ENCODE data around the gene OR4K15.
"Not testable (repeated sequence)": the region's sequence is repeated elsewhere in the genome, so short reads cannot be mapped to it uniquely, and the experiment has no call there.

Gene OR4K15, protein sequence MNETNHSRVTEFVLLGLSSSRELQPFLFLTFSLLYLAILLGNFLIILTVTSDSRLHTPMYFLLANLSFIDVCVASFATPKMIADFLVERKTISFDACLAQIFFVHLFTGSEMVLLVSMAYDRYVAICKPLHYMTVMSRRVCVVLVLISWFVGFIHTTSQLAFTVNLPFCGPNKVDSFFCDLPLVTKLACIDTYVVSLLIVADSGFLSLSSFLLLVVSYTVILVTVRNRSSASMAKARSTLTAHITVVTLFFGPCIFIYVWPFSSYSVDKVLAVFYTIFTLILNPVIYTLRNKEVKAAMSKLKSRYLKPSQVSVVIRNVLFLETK

DNA sequence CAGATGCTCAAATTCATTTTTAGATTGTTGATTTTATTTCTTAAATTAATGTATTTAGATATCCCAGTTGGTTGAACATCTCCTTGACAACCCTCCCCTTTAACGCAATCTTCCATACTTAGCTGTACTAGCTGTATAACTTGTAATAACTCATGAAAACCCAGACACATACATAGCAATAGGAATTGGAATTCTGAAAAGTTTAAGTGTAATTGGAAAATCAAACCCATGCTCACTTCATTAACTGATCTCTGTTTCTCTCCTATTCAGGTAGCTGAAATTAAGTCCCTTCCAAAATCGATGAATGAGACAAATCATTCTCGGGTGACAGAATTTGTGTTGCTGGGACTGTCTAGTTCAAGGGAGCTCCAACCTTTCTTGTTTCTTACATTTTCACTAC, at the start of gene OR4K15:
Gene OR4K15 (plus strand): TSS at position 301 of the 400 bp plus-strand sequence. CDS start 0 bp downstream, at position 301.
- no peak for DNase-seq

DNA sequence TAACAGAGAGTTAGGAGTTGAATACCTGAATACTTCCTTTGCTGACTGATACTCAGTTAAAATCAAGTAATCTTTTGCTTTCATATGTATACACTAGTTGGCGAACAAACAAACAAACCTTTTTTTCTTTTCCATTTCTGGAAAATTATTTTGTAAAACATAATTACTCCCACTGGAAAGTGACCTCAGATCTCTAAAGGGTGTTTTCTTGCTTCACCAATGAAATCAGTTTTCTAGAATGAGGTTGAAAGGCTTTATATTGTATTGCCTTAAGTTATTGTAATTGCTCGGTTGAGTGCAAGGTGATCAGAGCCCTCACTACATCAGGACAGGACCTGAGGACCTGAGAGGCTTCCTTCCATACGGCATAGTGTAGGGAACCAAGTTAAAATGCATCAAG, 44.8 kb upstream of the OR4K15 start, which contains the start of gene OR4K1:
Gene OR4K1 (plus strand): TSS at position 301 of the 400 bp plus-strand sequence. CDS start 4,750 bp downstream, outside the sequence.
- no peak for DNase-seq

DNA sequence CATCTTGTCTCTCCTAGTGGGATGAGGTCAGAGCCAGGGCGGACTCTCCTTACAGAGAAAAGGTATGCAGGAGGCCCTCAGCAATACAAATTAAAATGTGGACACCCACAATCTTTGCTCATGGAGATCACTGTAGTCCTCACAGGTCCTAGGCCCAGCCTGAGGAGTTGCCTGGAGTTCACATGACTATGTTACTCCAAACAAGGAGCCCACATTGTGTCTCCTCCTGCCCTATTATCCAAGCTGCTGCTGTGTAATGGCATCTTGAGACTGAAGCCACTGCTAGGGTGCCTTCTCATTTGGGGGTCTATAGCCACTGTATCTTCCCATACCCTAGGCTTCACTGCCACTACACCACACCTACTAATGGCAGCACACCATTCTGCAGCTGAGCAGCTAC, 33.7 kb upstream of the OR4K15 start:
- no peak for DNase-seq

DNA sequence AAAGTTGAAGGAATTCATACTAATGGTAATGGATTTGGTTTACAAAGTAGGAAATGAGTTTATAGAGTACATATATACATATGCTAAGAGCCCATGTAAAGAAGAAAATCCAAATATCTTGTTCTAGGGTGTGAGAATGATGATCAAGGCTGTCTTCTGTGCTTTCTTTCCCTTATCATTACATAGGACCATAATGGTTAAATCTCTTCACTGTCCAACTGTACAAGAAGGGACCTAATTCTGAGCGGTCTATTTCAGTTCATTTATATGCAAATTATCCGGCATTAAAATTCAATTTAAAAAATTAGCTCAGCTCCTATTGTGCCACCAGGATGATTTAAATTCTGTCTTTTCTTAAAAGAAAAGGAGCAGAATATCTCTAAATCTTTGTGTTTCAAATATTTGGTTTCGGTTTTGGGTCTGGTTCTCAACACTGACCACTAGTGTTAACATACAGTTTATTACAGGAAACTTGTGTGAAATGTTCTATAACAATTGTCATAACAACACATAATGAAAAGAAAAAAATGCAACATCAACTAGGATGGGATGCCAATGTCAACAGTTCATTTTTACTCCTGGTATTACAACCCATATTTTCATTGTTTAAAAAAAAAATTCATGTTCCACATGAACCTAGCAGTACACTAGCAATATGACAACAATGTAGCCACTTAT, 27.8 kb upstream of the OR4K15 start:
- peak; percentile 4 for DNase-seq

DNA sequence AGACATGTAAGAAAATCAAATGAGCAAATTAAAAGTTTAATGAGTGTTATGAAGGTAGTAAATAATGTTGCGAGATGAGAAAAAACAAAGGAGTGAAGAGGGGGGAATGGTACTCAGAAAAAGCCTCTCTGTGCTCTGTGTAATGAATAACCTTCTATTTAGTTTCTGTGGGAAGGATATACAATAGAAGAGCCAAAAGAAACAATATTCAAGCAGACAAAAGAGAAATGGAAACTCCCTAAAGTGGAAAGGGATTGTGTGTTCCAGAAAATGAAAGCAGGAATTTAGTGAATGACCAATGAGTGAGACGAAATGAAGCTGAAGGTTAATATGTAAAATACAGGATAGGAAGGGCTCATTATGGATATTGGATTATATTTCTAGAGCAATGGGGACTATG, 26.2 kb upstream of the OR4K15 start:
- no peak for DNase-seq

DNA sequence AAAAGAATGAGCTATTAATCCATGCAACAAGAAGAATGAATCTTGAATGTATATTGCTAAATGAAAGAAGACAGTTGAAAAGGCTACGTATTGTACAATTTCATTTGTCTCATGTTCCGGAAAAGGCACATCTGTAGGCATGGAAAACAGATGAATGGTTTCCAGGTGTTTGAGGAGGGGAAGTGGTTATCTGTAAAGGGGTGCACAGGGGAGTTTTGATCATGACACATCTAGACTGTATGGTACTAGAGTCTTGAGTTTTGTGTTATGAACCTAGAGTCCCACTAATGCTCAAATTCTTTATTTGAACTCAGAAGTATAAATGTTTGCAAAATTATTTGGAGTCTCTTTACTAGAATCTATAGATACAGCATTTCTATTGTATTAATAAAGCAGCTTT, 5.7 kb upstream of the OR4K15 start:
- DNase-seq, result not testable (repeated sequence)

DNA sequence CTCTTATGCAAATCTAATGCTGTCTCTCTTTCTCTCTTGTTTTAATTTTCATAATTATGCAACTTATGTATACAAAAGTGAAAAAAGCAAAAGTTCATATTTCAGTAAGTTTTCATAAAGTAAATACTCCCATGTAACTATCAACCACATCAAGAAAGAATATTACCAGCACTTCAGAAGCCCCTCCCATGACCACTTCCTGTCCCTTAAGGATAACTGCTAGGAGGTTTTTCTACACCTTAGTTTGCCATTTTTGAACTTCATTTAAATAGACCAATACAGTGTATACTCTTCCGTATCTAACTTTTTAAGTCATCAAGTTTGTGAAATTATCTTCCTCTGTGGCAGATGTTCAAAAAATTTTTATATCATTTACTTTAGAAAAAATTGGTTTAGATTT, 547 bp upstream of the OR4K15 start:
- DNase-seq, result peak; percentile 65

DNA sequence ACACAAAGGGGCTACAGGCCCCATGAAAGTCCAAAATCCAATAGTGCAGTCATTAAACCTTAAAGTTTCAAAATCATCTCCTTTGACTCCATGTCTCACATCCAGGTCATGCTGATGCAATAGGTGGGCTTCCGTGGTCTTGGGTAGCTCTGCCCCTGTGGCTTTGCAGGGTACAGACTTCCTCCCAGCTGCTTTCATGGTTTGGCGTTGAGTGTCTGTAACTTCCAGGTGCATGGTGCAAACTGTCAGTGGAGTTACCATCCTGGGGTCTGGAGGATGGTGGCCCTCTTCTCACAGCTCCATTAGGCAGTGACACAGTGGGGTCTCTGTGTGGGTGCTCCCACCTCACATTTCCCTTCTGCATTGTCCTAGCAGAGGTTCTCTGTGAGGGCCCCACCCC, 18.0 kb downstream of the OR4K15 start:
- no peak for DNase-seq

DNA sequence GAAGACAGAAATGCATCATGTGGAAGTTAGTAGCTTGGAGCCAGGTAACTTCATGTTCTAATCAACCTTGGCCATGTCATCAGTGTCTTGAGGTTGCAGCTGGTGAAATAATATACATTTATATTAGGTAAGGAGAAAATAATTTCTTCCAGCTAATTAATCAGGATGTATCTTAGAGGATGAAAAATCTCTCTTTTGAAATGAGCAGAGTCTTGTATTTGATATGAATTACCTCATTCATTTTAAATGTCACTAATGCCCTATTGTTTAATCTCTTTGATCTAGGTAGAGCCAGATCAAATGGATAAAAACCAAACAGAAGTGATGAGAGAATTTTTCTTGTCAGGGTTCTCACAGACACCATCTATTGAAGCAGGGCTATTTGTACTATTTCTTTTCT, 26.5 kb downstream of the OR4K15 start, which contains the start of gene OR4Q2:
Gene OR4Q2 (plus strand): TSS at position 301 of the 400 bp plus-strand sequence.
- DNase-seq, result no peak

DNA sequence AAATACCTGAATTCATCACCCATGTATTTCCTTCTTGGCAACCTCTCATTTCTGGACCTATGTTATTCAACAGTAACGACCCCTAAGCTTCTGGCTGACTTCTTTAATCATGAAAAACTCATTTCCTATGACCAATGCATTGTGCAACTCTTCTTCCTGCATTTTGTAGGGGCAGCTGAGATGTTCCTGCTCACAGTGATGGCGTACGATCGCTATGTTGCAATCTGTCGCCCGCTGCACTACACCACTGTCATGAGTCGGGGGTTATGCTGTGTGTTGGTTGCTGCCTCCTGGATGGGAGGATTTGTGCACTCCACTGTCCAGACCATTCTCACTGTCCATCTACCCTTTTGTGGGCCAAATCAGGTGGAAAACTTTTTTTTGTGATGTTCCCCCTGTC, 26.9 kb downstream of the OR4K15 start:
- DNase-seq, result no peak

DNA sequence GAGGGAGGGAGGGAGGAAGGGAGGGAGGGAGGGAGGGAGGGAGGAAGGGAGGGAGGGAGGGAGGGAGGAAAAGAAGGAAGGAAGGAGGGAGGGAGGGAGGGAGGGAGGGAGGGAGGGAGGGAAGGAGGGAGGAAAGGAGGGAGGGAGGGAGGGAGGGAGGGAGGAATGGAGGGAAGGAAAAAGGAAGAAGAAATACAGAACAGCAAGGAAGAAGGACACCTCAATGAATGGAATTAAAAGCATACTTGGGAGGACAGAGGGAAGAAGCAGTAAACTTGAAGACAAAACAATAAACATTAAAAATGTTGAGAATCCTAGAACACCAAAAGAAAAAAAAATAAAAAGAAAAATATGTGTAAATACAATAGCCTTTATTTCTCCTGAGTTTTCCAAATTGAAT, 32.8 kb downstream of the OR4K15 start:
- no peak for DNase-seq

DNA sequence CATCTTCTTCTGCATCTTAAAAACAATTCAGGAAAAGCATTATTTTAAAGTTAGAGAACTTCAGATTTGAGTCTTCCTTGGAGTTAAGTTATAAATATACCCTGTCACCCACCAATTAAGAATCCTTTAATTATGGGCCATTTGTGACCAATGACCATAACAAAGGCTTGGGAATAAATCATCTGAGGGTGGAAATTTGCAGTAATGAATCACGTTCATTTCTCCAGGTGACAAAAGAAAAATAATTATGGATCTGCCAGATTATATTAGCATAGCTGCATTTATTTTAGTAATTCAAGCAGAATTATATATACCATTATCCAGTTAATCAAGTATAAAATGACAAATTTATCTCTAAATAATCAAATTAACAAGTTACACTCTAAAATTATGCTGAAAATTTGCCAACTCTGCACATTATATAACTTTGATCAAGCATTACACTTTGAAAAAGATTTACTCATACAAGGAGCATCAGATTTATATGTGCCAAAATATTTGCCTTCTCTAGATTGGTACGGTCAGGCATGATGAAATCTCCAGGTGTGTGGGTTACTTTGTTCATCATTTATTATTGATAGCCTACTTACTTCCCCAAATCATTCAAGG, 44.0 kb downstream of the OR4K15 start, which contains the start of gene OR4K14:
Gene OR4K14 (minus strand): TSS at position 51 of the 609 bp plus-strand sequence. CDS start 4,114 bp downstream, outside the sequence.
- DNase-seq, result no peak

Data from CD4-positive, alpha-beta T cell treated with Interleukin-21 for 1 hour (primary cell).